Neural progenitor cell (in vitro differentiated cells): Measurements from ENCODE around the gene PIK3R6.
A peak's percentile ranks its signal among the peaks of the same experiment; 100 is the strongest.

ENCODE experiments used
- EZH2 ChIP-seq: fragments of 200-600 bp; sonication (generic); IDR thresholded peaks from 2 replicates; pipeline ENCODE4 v1.6.1; 2017; ENCODE audit warnings: antibody characterized with exemption, mild to moderate bottlenecking, moderate library complexity
- TF ChIP-seq, protein P1 (sequence below): fragments of 200-600 bp; sonication (generic); IDR thresholded peaks from 2 replicates; pipeline ENCODE4 v1.5.1; 2017; ENCODE audit warnings: antibody characterized with exemption, mild to moderate bottlenecking

DNA sequence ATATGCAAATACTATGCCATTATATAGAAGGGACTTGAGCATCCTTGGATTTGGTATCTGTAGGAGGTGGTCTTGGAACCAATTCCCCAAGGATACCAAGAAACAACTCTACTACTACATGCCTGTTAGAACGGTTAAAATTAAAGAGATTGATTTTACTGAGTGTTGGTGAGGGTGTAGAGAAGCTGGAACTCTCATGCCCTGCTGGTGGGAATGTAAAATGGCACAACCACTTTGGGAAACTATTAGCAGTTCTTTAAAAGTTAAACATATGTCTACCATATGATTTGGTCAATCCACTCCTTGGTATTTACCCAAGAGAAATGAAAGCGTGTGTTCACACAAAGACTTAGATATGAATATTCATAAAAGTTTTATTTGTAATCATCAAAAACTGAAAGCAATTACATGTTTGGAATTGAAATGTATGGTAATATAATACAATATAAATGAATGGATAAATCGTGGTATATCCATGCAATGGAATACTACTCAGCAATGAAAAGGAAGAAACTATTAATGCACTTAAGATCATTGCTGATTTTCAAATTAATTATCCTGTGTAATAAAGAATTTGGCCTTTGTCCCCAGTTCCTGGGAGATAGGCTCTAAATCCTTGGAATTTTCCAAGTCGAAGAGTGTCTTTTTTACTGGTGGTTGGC, 76.1 kb downstream of the PIK3R6 start:
- TF ChIP-seq, protein P1, sequence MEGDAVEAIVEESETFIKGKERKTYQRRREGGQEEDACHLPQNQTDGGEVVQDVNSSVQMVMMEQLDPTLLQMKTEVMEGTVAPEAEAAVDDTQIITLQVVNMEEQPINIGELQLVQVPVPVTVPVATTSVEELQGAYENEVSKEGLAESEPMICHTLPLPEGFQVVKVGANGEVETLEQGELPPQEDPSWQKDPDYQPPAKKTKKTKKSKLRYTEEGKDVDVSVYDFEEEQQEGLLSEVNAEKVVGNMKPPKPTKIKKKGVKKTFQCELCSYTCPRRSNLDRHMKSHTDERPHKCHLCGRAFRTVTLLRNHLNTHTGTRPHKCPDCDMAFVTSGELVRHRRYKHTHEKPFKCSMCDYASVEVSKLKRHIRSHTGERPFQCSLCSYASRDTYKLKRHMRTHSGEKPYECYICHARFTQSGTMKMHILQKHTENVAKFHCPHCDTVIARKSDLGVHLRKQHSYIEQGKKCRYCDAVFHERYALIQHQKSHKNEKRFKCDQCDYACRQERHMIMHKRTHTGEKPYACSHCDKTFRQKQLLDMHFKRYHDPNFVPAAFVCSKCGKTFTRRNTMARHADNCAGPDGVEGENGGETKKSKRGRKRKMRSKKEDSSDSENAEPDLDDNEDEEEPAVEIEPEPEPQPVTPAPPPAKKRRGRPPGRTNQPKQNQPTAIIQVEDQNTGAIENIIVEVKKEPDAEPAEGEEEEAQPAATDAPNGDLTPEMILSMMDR = peak; percentile 35
- no peak for TF ChIP-seq EZH2
